Measurements from ENCODE around the gene PLPPR1. TPM values are rescaled to one million over a fixed set of nuclear protein-coding genes. Genes with fewer than 3 reads are reported as not detected.

The PLPPR1 gene
- polyA plus RNA-seq, 1 donor from 2014 or later = 157 TPM

DNA sequence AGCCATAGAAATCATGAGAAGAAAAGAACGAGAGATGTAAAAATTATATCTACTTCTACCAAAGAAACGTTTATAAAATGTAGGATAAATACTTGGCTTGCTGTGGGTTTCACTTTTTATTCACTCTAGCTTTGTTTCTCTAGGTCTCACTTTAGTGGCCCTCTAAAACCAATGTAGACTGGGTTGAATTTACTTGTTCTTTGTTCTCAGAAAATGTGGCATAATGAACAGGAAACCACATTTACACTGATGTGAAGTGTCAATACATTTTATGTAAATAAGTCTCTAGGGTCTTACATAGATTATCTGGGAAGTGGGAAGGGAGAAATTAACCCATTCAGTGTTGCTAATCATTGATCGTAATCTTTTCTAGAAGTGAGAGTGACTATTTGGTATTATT lies 58.9 kb downstream of the PLPPR1 start:
- Histone ChIP-seq H3K36me3 (ENCODE audit: insufficient read depth, low read length) (no peaks in the 10 kb centered on the region), H3F3A (ENCODE audit: insufficient read depth, low read length, poor library complexity, severe bottlenecking) (no peaks in the 10 kb centered on the region), H3K4me2 (ENCODE audit: low read length) (peak overlapping the region; percentile 9), H3K79me2 (replicated peaks; ENCODE audit: insufficient read depth, low read length) (no peaks in the 10 kb centered on the region), H3K27ac (ENCODE audit: low read length) (peak overlapping the region; percentile 73), H3K9ac (ENCODE audit: low read length) (no peak overlapping the region), H2AFZ (ENCODE audit: low read depth, low read length) (no peak overlapping the region), H3K9me2 (ENCODE audit: insufficient read depth, low read length) (no peaks in the 10 kb centered on the region), H4K20me1 (ENCODE audit: insufficient read depth) (no peaks in the 10 kb centered on the region), H3K4me3 (ENCODE audit: low read length) (no peak overlapping the region), H3K9me3 (ENCODE audit: low read length) (no peaks in the 10 kb centered on the region), H3K27me3 (ENCODE audit: insufficient read depth, low read depth, low read length) (no peaks in the 10 kb centered on the region)
- TF ChIP-seq POLR2AphosphoS5 (IDR thresholded peaks at IDR 0.05) = peak; percentile 26
- TF ChIP-seq, protein P1, sequence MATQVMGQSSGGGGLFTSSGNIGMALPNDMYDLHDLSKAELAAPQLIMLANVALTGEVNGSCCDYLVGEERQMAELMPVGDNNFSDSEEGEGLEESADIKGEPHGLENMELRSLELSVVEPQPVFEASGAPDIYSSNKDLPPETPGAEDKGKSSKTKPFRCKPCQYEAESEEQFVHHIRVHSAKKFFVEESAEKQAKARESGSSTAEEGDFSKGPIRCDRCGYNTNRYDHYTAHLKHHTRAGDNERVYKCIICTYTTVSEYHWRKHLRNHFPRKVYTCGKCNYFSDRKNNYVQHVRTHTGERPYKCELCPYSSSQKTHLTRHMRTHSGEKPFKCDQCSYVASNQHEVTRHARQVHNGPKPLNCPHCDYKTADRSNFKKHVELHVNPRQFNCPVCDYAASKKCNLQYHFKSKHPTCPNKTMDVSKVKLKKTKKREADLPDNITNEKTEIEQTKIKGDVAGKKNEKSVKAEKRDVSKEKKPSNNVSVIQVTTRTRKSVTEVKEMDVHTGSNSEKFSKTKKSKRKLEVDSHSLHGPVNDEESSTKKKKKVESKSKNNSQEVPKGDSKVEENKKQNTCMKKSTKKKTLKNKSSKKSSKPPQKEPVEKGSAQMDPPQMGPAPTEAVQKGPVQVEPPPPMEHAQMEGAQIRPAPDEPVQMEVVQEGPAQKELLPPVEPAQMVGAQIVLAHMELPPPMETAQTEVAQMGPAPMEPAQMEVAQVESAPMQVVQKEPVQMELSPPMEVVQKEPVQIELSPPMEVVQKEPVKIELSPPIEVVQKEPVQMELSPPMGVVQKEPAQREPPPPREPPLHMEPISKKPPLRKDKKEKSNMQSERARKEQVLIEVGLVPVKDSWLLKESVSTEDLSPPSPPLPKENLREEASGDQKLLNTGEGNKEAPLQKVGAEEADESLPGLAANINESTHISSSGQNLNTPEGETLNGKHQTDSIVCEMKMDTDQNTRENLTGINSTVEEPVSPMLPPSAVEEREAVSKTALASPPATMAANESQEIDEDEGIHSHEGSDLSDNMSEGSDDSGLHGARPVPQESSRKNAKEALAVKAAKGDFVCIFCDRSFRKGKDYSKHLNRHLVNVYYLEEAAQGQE (IDR thresholded peaks at IDR 0.05; ENCODE audit: borderline replicate concordance) = no peak

DNA sequence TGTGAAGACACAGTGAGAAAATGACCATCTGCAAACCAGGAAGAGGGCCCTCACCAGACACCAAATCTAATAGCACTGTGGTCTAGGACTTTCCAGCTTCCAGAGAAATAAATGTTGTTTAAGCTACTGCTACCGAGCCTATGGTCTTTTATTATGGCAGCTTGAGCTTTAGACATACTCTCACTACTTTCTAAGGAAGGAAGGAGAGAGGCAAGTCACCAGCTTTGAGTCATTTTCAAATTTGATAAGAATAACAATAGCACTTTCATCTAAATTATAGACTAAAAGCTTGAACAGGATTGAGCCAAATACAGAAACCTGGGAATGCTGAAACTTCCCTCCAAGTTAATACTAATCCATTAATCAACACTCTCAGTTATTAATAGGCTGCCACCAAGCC lies 64.4 kb downstream of the PLPPR1 start:
- Histone ChIP-seq H4K20me1 (ENCODE audit: insufficient read depth) (no peaks in the 10 kb centered on the region), H3K27me3 (ENCODE audit: insufficient read depth, low read depth, low read length) (no peaks in the 10 kb centered on the region), H3K36me3 (ENCODE audit: insufficient read depth, low read length) (no peaks in the 10 kb centered on the region), H3K9me2 (ENCODE audit: insufficient read depth, low read length) (no peaks in the 10 kb centered on the region), H3K4me2 (ENCODE audit: low read length) (no peak overlapping the region), H3K4me3 (ENCODE audit: low read length) (no peak overlapping the region), H3K9ac (ENCODE audit: low read length) (no peak overlapping the region), H3K79me2 (replicated peaks; ENCODE audit: insufficient read depth, low read length) (no peaks in the 10 kb centered on the region), H3F3A (ENCODE audit: insufficient read depth, low read length, poor library complexity, severe bottlenecking) (no peaks in the 10 kb centered on the region), H3K9me3 (ENCODE audit: low read length) (no peaks in the 10 kb centered on the region), H2AFZ (ENCODE audit: low read depth, low read length) (no peak overlapping the region), H3K27ac (ENCODE audit: low read length) (no peak overlapping the region)
- TF ChIP-seq EP300 (conservative IDR thresholded peaks at IDR 0.05; ENCODE audit: poor library complexity, severe bottlenecking) (no peak), TAF1 (IDR thresholded peaks at IDR 0.05; ENCODE audit: low read depth) (no peak), RAD21 (conservative IDR thresholded peaks at IDR 0.05) (no peak), POLR2AphosphoS5 (IDR thresholded peaks at IDR 0.05) (no peak), SMC3 (conservative IDR thresholded peaks at IDR 0.05; ENCODE audit: poor library complexity) (no peak), MXI1 (conservative IDR thresholded peaks at IDR 0.05; ENCODE audit: poor library complexity, severe bottlenecking) (no peak), EZH2 (IDR thresholded peaks at IDR 0.05; ENCODE audit: borderline replicate concordance, insufficient read depth, low read length, poor library complexity, severe bottlenecking) (no peak)
- TF ChIP-seq, protein P2, sequence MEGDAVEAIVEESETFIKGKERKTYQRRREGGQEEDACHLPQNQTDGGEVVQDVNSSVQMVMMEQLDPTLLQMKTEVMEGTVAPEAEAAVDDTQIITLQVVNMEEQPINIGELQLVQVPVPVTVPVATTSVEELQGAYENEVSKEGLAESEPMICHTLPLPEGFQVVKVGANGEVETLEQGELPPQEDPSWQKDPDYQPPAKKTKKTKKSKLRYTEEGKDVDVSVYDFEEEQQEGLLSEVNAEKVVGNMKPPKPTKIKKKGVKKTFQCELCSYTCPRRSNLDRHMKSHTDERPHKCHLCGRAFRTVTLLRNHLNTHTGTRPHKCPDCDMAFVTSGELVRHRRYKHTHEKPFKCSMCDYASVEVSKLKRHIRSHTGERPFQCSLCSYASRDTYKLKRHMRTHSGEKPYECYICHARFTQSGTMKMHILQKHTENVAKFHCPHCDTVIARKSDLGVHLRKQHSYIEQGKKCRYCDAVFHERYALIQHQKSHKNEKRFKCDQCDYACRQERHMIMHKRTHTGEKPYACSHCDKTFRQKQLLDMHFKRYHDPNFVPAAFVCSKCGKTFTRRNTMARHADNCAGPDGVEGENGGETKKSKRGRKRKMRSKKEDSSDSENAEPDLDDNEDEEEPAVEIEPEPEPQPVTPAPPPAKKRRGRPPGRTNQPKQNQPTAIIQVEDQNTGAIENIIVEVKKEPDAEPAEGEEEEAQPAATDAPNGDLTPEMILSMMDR (IDR thresholded peaks at IDR 0.05; ENCODE audit: poor library complexity, severe bottlenecking) = no peak
- TF ChIP-seq, protein P1 (IDR thresholded peaks at IDR 0.05; ENCODE audit: borderline replicate concordance) = no peak

All from neural cell (in vitro differentiated cells).